Measurements from ENCODE around the gene OSMR.

The OSMR gene

GRCh38 chr5:38936269-38936668 lies 90.5 kb downstream of the OSMR start:
- no peak overlapping the region for H3K27ac ChIP-seq (ENCODE audit: low read depth, low read length)
- no peak overlapping the region for H3K4me2 ChIP-seq (ENCODE audit: low read length)
- H3K36me3 ChIP-seq (ENCODE audit: control insufficient read depth, low read length) = peaks cover 15% of the 10 kb centered on the region; the same call in 1 of the 2 replicates
- TF ChIP-seq EZH2phosphoT487 (IDR thresholded peaks at IDR 0.05; ENCODE audit: borderline replicate concordance, low read length) (no peak), CTCF (IDR thresholded peaks at IDR 0.05; ENCODE audit: low read depth, low read length, poor library complexity, severe bottlenecking) (no peak)
- no peaks in the 10 kb centered on the region for H3K27me3 ChIP-seq (ENCODE audit: control insufficient read depth, low read length)
- no peaks in the 10 kb centered on the region for H3F3A ChIP-seq (ENCODE audit: control insufficient read depth, insufficient read depth)
- peaks cover 16% of the 10 kb centered on the region for H3K4me1 ChIP-seq (ENCODE audit: control insufficient read depth, low read length)
- H3K9me3 ChIP-seq (ENCODE audit: control insufficient read depth, insufficient read depth, low read length) = no peaks in the 10 kb centered on the region
- no peaks in the 10 kb centered on the region for H4K20me1 ChIP-seq (ENCODE audit: control insufficient read depth, insufficient read depth, low read depth, low read length)
- no peaks in the 10 kb centered on the region for H3K9me2 ChIP-seq (replicated peaks; ENCODE audit: control insufficient read depth, low read length)
- H3K79me2 ChIP-seq (ENCODE audit: control insufficient read depth, low read length) = no peaks in the 10 kb centered on the region
- no peak overlapping the region for H3K4me3 ChIP-seq (ENCODE audit: low read length)

GRCh38 chr5:38938424-38938823 lies 92.6 kb downstream of the OSMR start:
- Histone ChIP-seq H3K27ac (ENCODE audit: low read depth, low read length) (no peak overlapping the region), H3K27me3 (ENCODE audit: control insufficient read depth, low read length) (no peaks in the 10 kb centered on the region), H3K4me1 (ENCODE audit: control insufficient read depth, low read length) (peaks cover 22% of the 10 kb centered on the region), H3K79me2 (ENCODE audit: control insufficient read depth, low read length) (no peaks in the 10 kb centered on the region), H3K4me2 (ENCODE audit: low read length) (no peak overlapping the region), H3K9me3 (ENCODE audit: control insufficient read depth, insufficient read depth, low read length) (no peaks in the 10 kb centered on the region), H3K36me3 (ENCODE audit: control insufficient read depth, low read length) (peaks cover 32% of the 10 kb centered on the region), H4K20me1 (ENCODE audit: control insufficient read depth, insufficient read depth, low read depth, low read length) (no peaks in the 10 kb centered on the region), H3F3A (ENCODE audit: control insufficient read depth, insufficient read depth) (no peaks in the 10 kb centered on the region), H3K9me2 (replicated peaks; ENCODE audit: control insufficient read depth, low read length) (no peaks in the 10 kb centered on the region), H3K4me3 (ENCODE audit: low read length) (no peak overlapping the region)
- TF ChIP-seq CTCF (IDR thresholded peaks at IDR 0.05; ENCODE audit: low read depth, low read length, poor library complexity, severe bottlenecking) (no peak), EZH2phosphoT487 (IDR thresholded peaks at IDR 0.05; ENCODE audit: borderline replicate concordance, low read length) (no peak)

GRCh38 chr5:38938973-38939372 lies 93.2 kb downstream of the OSMR start:
- Histone ChIP-seq H3F3A (ENCODE audit: control insufficient read depth, insufficient read depth) (no peaks in the 10 kb centered on the region), H4K20me1 (ENCODE audit: control insufficient read depth, insufficient read depth, low read depth, low read length) (no peaks in the 10 kb centered on the region), H3K9me3 (ENCODE audit: control insufficient read depth, insufficient read depth, low read length) (no peaks in the 10 kb centered on the region), H3K9me2 (replicated peaks; ENCODE audit: control insufficient read depth, low read length) (no peaks in the 10 kb centered on the region), H3K79me2 (ENCODE audit: control insufficient read depth, low read length) (no peaks in the 10 kb centered on the region), H3K27ac (ENCODE audit: low read depth, low read length) (no peak overlapping the region), H3K36me3 (ENCODE audit: control insufficient read depth, low read length) (peaks cover 33% of the 10 kb centered on the region), H3K4me3 (ENCODE audit: low read length) (no peak overlapping the region), H3K4me1 (ENCODE audit: control insufficient read depth, low read length) (peaks cover 22% of the 10 kb centered on the region), H3K4me2 (ENCODE audit: low read length) (no peak overlapping the region), H3K27me3 (ENCODE audit: control insufficient read depth, low read length) (no peaks in the 10 kb centered on the region)
- TF ChIP-seq CTCF (IDR thresholded peaks at IDR 0.05; ENCODE audit: low read depth, low read length, poor library complexity, severe bottlenecking) = no peak
- no peak for TF ChIP-seq EZH2phosphoT487 (IDR thresholded peaks at IDR 0.05; ENCODE audit: borderline replicate concordance, low read length)
